GM23338 (cell line): ENCODE data around the gene ABR. TPM values are rescaled to one million over a fixed set of nuclear protein-coding genes. Genes with fewer than 3 reads are reported as not detected.

Experiments used
- ATAC-seq: fragments of 200-7000 bp; cut with Tn5 transposase; 3 replicates; pipeline ENCODE4 v1.9.1; 2020
- DNase-seq: peaks from one replicate; pipeline ENCODE4 v3.0.0-alpha.2; 2015; ENCODE audit warnings: low spot score
- H2AFZ ChIP-seq: fragments of 200-600 bp; sonication (generic); 2 replicates; pipeline ENCODE4 v1.8.0; 2016; ENCODE audit warnings: antibody characterized with exemption, mild to moderate bottlenecking, moderate library complexity
- H3F3A ChIP-seq: fragments of 200-600 bp; sonication (generic); replicated peaks from 2 replicates; pipeline ENCODE4 v1.8.0; 2017; ENCODE audit warnings: antibody characterized with exemption, mixed run types, low read depth
- H3K27ac ChIP-seq: fragments of 200-600 bp; sonication (generic); 2 replicates; pipeline ENCODE4 v1.6.1; 2016; ENCODE audit warnings: low read depth
- H3K27me3 ChIP-seq: fragments of 200-600 bp; sonication (generic); 2 replicates; pipeline ENCODE4 v1.8.0; 2016; ENCODE audit warnings: mild to moderate bottlenecking, mixed run types, moderate library complexity; ENCODE audit not compliant: insufficient read depth
- H3K36me3 ChIP-seq: fragments of 200-600 bp; sonication (generic); 2 replicates; pipeline ENCODE4 v1.8.0; 2016; ENCODE audit warnings: mild to moderate bottlenecking; ENCODE audit not compliant: insufficient read depth
- H3K4me1 ChIP-seq: fragments of 200-600 bp; sonication (generic); 2 replicates; pipeline ENCODE4 v1.8.0; 2016; ENCODE audit warnings: mild to moderate bottlenecking, moderate library complexity; ENCODE audit not compliant: insufficient read depth
- H3K4me2 ChIP-seq: fragments of 200-600 bp; sonication (generic); 2 replicates; pipeline ENCODE4 v1.7.1; 2017; ENCODE audit warnings: mixed run types
- H3K4me3 ChIP-seq: fragments of 200-600 bp; sonication (generic); 2 replicates; pipeline ENCODE4 v1.6.1; 2016; ENCODE audit warnings: mixed run types
- H3K79me2 ChIP-seq: fragments of 200-600 bp; sonication (generic); replicated peaks from 2 replicates; pipeline ENCODE4 v1.8.0; 2017; ENCODE audit warnings: mild to moderate bottlenecking; ENCODE audit not compliant: insufficient read depth
- H3K9me2 ChIP-seq: fragments of 200-600 bp; sonication (generic); 2 replicates; pipeline ENCODE4 v1.8.0; 2017; ENCODE audit not compliant: insufficient read depth
- H4K20me1 ChIP-seq: fragments of 200-600 bp; sonication (generic); replicated peaks from 2 replicates; pipeline ENCODE4 v1.8.0; 2017; ENCODE audit warnings: mild to moderate bottlenecking; ENCODE audit not compliant: insufficient read depth
- H3K27ac Mint-ChIP-seq: 2 replicates; pipeline ENCODE4 v1.8.0; 2020; ENCODE audit warnings: inconsistent platforms, mild to moderate bottlenecking, moderate library complexity, mixed read lengths
- H3K27me3 Mint-ChIP-seq: 3 replicates; pipeline ENCODE4 v1.8.0; 2022; ENCODE audit warnings: low read depth, mild to moderate bottlenecking, moderate library complexity, mixed read lengths, inconsistent platforms; ENCODE audit not compliant: insufficient read depth, poor library complexity
- H3K36me3 Mint-ChIP-seq: 3 replicates; pipeline ENCODE4 v1.8.0; 2021; ENCODE audit warnings: low read depth, mild to moderate bottlenecking, inconsistent platforms, moderate library complexity, mixed read lengths
- H3K4me1 Mint-ChIP-seq: 3 replicates; pipeline ENCODE4 v1.8.0; 2020; ENCODE audit warnings: mild to moderate bottlenecking, inconsistent platforms, mixed read lengths
- H3K4me3 Mint-ChIP-seq: 3 replicates; pipeline ENCODE4 v1.8.0; 2021; ENCODE audit warnings: moderate library complexity, mild to moderate bottlenecking, inconsistent platforms, mixed read lengths
- H3K9me3 Mint-ChIP-seq: 3 replicates; pipeline ENCODE4 v1.8.0; 2020; ENCODE audit warnings: moderate library complexity, mild to moderate bottlenecking, inconsistent platforms, mixed read lengths
- CREB1 ChIP-seq: fragments of 250-450 bp; sonication (Bioruptor Pico); IDR thresholded peaks from 2 replicates; pipeline ENCODE4 v1.5.0; 2020; ENCODE audit warnings: low read depth, mild to moderate bottlenecking, moderate library complexity
- EZH2 ChIP-seq: fragments of 200-600 bp; sonication (generic); IDR thresholded peaks from one replicate; pipeline ENCODE4 v1.8.0; 2017; ENCODE audit warnings: antibody characterized with exemption, mild to moderate bottlenecking, low read depth; ENCODE audit not compliant: unreplicated experiment
- JUNB ChIP-seq: IDR thresholded peaks from one replicate; pipeline ENCODE4 v1.6.1; 2016; ENCODE audit warnings: antibody characterized with exemption; ENCODE audit not compliant: unreplicated experiment
- NANOG ChIP-seq: IDR thresholded peaks from 2 replicates; pipeline ENCODE4 v1.6.1; 2016; ENCODE audit warnings: antibody characterized with exemption, borderline replicate concordance
- POLR2AphosphoS5 ChIP-seq: IDR thresholded peaks from 2 replicates; pipeline ENCODE4 v1.6.1; 2016; ENCODE audit warnings: antibody characterized with exemption, low read depth
- STAT1 ChIP-seq: IDR thresholded peaks from one replicate; pipeline ENCODE4 v1.6.1; 2016; ENCODE audit warnings: antibody characterized with exemption; ENCODE audit not compliant: unreplicated experiment
- ZNF114 ChIP-seq: fragments of 250-450 bp; sonication (Bioruptor Pico); IDR thresholded peaks from 2 replicates; pipeline ENCODE4 v1.5.0; 2020; ENCODE audit warnings: mild to moderate bottlenecking, moderate library complexity
- ZNF331 ChIP-seq: fragments of 250-450 bp; sonication (Bioruptor Pico); IDR thresholded peaks from 2 replicates; pipeline ENCODE4 v1.5.0; 2020; ENCODE audit warnings: low read depth, mild to moderate bottlenecking, moderate library complexity
- polyA plus RNA-seq: library from polyadenylated mRNA; unstranded; fragments of >200 nt; fragmentation: Nextera tagmentation; extraction: Ambion mirVana; gene quantifications from 2 replicates; pipeline ENCODE4 v1.2.1, GENCODE V29; 2016
- total RNA-seq: library from RNA; depleted of rRNA; stranded (reverse); fragments of >200 nt; shearing (Covaris generic); gene quantifications from 2 replicates; pipeline ENCODE4 v1.2.3, GENCODE V29; 2014
- TF ChIP-seq, protein P1 (sequence below): IDR thresholded peaks from one replicate; pipeline ENCODE4 v1.6.1; 2018; ENCODE audit warnings: antibody characterized with exemption; ENCODE audit not compliant: unreplicated experiment
- TF ChIP-seq, protein P2 (sequence below): IDR thresholded peaks from 2 replicates; pipeline ENCODE4 v1.6.1; 2016; ENCODE audit warnings: antibody characterized with exemption
- TF ChIP-seq, protein P3 (sequence below), 2 experiments: fragments of 200-600 bp in 1 of 2; sonication (generic) in 1 of 2; conservative IDR thresholded peaks; 2 replicates each; pipeline versions ENCODE4 v1.5.1 to v1.6.1; 2016 to 2017; ENCODE audit warnings: antibody characterized with exemption in 2 of 2, low read depth in 2 of 2, mild to moderate bottlenecking in 2 of 2, moderate library complexity in 1 of 2

Gene ABR
- total and polyA plus RNA-seq, 2 experiments from 2014 or later, result 15.0 to 27.7 TPM

DNA sequence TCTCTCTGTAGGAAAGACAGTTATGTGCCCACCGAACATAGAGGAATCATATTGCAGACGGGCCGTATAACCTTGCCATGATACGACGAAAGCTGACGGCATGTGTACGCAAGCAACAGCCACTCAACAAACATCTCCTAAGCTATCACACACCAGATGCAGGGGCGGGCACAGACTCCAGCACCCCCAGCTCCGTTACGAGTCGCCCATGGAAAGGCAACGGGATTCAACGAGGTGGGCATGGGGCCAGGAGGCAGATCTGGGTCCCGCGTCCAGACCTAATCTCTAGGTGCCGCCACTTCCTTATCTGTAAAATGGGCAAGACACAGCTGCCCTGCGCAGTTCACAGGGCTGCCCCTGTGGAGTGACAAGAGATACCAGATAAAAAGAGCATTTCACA is 35.6 kb downstream of the ABR start (continued):
- TF ChIP-seq EZH2, result no peak
- no peak for TF ChIP-seq JUNB
- no peak for TF ChIP-seq ZNF331 (CRISPR knock-in tag)
- TF ChIP-seq, protein P1, sequence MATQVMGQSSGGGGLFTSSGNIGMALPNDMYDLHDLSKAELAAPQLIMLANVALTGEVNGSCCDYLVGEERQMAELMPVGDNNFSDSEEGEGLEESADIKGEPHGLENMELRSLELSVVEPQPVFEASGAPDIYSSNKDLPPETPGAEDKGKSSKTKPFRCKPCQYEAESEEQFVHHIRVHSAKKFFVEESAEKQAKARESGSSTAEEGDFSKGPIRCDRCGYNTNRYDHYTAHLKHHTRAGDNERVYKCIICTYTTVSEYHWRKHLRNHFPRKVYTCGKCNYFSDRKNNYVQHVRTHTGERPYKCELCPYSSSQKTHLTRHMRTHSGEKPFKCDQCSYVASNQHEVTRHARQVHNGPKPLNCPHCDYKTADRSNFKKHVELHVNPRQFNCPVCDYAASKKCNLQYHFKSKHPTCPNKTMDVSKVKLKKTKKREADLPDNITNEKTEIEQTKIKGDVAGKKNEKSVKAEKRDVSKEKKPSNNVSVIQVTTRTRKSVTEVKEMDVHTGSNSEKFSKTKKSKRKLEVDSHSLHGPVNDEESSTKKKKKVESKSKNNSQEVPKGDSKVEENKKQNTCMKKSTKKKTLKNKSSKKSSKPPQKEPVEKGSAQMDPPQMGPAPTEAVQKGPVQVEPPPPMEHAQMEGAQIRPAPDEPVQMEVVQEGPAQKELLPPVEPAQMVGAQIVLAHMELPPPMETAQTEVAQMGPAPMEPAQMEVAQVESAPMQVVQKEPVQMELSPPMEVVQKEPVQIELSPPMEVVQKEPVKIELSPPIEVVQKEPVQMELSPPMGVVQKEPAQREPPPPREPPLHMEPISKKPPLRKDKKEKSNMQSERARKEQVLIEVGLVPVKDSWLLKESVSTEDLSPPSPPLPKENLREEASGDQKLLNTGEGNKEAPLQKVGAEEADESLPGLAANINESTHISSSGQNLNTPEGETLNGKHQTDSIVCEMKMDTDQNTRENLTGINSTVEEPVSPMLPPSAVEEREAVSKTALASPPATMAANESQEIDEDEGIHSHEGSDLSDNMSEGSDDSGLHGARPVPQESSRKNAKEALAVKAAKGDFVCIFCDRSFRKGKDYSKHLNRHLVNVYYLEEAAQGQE, result no peak
- TF ChIP-seq ZNF114 (CRISPR knock-in tag), result no peak
- TF ChIP-seq CREB1 (CRISPR knock-in tag), result no peak
- TF ChIP-seq, protein P2, sequence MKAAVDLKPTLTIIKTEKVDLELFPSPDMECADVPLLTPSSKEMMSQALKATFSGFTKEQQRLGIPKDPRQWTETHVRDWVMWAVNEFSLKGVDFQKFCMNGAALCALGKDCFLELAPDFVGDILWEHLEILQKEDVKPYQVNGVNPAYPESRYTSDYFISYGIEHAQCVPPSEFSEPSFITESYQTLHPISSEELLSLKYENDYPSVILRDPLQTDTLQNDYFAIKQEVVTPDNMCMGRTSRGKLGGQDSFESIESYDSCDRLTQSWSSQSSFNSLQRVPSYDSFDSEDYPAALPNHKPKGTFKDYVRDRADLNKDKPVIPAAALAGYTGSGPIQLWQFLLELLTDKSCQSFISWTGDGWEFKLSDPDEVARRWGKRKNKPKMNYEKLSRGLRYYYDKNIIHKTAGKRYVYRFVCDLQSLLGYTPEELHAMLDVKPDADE, result no peak
- TF ChIP-seq NANOG, result no peak
- TF ChIP-seq POLR2AphosphoS5, result no peak
- TF ChIP-seq STAT1, result no peak
- TF ChIP-seq, protein P3, sequence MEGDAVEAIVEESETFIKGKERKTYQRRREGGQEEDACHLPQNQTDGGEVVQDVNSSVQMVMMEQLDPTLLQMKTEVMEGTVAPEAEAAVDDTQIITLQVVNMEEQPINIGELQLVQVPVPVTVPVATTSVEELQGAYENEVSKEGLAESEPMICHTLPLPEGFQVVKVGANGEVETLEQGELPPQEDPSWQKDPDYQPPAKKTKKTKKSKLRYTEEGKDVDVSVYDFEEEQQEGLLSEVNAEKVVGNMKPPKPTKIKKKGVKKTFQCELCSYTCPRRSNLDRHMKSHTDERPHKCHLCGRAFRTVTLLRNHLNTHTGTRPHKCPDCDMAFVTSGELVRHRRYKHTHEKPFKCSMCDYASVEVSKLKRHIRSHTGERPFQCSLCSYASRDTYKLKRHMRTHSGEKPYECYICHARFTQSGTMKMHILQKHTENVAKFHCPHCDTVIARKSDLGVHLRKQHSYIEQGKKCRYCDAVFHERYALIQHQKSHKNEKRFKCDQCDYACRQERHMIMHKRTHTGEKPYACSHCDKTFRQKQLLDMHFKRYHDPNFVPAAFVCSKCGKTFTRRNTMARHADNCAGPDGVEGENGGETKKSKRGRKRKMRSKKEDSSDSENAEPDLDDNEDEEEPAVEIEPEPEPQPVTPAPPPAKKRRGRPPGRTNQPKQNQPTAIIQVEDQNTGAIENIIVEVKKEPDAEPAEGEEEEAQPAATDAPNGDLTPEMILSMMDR (conservative IDR thresholded peaks at IDR 0.05; ENCODE audit: low read depth in 2 of 2), result no peak

DNA sequence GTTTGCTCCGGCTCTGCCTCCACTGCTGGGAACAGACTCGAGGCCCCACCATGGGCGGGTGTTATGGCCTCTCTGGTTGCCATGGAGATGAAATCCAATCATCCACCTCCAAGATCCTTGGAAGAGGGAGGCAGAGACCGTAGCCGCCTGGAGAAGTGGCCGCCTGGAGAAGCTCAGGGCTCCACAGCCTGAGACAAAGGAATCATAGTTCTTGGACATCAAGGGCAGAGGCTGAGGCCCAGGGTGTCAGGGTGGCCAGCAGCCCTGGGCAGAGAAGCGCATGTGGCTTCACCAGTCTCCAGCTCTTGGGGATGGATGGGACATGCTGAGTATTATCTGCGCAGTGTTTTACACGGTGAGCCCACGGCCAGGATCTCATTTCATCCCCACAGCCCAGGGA is 36.2 kb downstream of the ABR start:
- H3K27ac ChIP-seq, result no peak overlapping the region
- ATAC-seq (peak; percentile 52), DNase-seq (peak; percentile 65)
- H3K4me2 ChIP-seq, result no peak overlapping the region
- peaks cover 3% of the 10 kb centered on the region; the same call in 2 of the 3 replicates for H3K36me3 Mint-ChIP-seq
- no peaks in the 10 kb centered on the region; the same call in 1 of the 2 replicates for H4K20me1 ChIP-seq
- H3K27ac Mint-ChIP-seq, result no peak overlapping the region
- H3K4me3 ChIP-seq, result no peak overlapping the region
- no peaks in the 10 kb centered on the region for H3K36me3 ChIP-seq
- no peaks in the 10 kb centered on the region for H3K9me2 ChIP-seq
- no peaks in the 10 kb centered on the region for H3K27me3 ChIP-seq
- no peak overlapping the region for H2AFZ ChIP-seq
- no peaks in the 10 kb centered on the region for H3F3A ChIP-seq
- H3K4me1 ChIP-seq, result no peaks in the 10 kb centered on the region; the same call in 1 of the 2 replicates
- H3K4me1 Mint-ChIP-seq, result peaks cover 12% of the 10 kb centered on the region
- H3K9me3 Mint-ChIP-seq, result peaks cover 3% of the 10 kb centered on the region; the same call in 1 of the 3 replicates
- no peak overlapping the region for H3K4me3 Mint-ChIP-seq
- H3K79me2 ChIP-seq, result no peaks in the 10 kb centered on the region
- peaks cover 8% of the 10 kb centered on the region for H3K27me3 Mint-ChIP-seq
- TF ChIP-seq, protein P1, result no peak
